Measurements from ENCODE around the gene APP.
"Not testable (repeated sequence)": the region's sequence is repeated elsewhere in the genome, so short reads cannot be mapped to it uniquely, and the experiment has no call there.

The APP gene

GRCh38 chr21:26060335-26061115 is 110.0 kb downstream of the APP start:
- no peak for DNase-seq (ENCODE audit: low read depth)

- DNase-seq (ENCODE audit: low read depth), result no peak
Observed at GRCh38 chr21:26057477-26058170, 112.9 kb downstream of the APP start.

GRCh38 chr21:26055841-26056264 is 114.7 kb downstream of the APP start:
- DNase-seq (ENCODE audit: low read depth), result no peak

- DNase-seq (ENCODE audit: low read depth), result no peak
Observed at GRCh38 chr21:26055010-26055409, 115.6 kb downstream of the APP start.

- no peak for DNase-seq (ENCODE audit: low read depth)
Observed at GRCh38 chr21:26052057-26052456, 118.5 kb downstream of the APP start.

GRCh38 chr21:26050857-26051256 is 119.7 kb downstream of the APP start:
- DNase-seq (ENCODE audit: low read depth), result no peak

- DNase-seq (ENCODE audit: low read depth), result no peak
Observed at GRCh38 chr21:26049803-26050202, 120.8 kb downstream of the APP start.

GRCh38 chr21:26047279-26047967 is 123.1 kb downstream of the APP start:
- DNase-seq (ENCODE audit: low read depth), result no peak

GRCh38 chr21:26043891-26044290 is 126.7 kb downstream of the APP start:
- no peak for DNase-seq (ENCODE audit: low read depth)

GRCh38 chr21:26042181-26042876 is 128.2 kb downstream of the APP start:
- DNase-seq (ENCODE audit: low read depth), result no peak

- DNase-seq (ENCODE audit: low read depth), result no peak
Observed at GRCh38 chr21:26041431-26042180, 129.0 kb downstream of the APP start.

GRCh38 chr21:26036916-26037315 is 133.7 kb downstream of the APP start:
- DNase-seq (ENCODE audit: low read depth), result no peak

- no peak for DNase-seq (ENCODE audit: low read depth)
Observed at GRCh38 chr21:26032263-26032662, 138.3 kb downstream of the APP start.

GRCh38 chr21:26028183-26028582 is 142.4 kb downstream of the APP start:
- no peak for DNase-seq (ENCODE audit: low read depth)

- no peak for DNase-seq (ENCODE audit: low read depth)
Observed at GRCh38 chr21:26027696-26028095, 142.9 kb downstream of the APP start.

- DNase-seq (ENCODE audit: low read depth), result no peak
Observed at GRCh38 chr21:26025536-26026512, 144.7 kb downstream of the APP start.

- not testable (repeated sequence) for DNase-seq (ENCODE audit: low read depth)
Observed at GRCh38 chr21:26023406-26023805, 147.2 kb downstream of the APP start.

- DNase-seq (ENCODE audit: low read depth), result not testable (repeated sequence)
Observed at GRCh38 chr21:26022598-26023337, 147.8 kb downstream of the APP start.

GRCh38 chr21:26020510-26020909 is 150.1 kb downstream of the APP start:
- no peak for DNase-seq (ENCODE audit: low read depth)

- DNase-seq (ENCODE audit: low read depth), result no peak
Observed at GRCh38 chr21:26020081-26020480, 150.5 kb downstream of the APP start.
